Activated T-helper 17 cell treated with anti-CD3 and anti-CD28 coated beads, Interleukin-2, amount 50 U/mL, for 72 hours (primary cell): ENCODE results near the gene PKP4. TPM values are rescaled to one million over a fixed set of nuclear protein-coding genes. Genes with fewer than 3 reads are reported as not detected.

Source experiments
- ATAC-seq: fragments of 150-1000 bp; cut with Tn5 transposase; replicated peaks from 2 replicates; pipeline ENCODE4 v1.10.0; 2021; ENCODE audit warnings: mild to moderate bottlenecking, moderate library complexity
- H3K27ac Mint-ChIP-seq: one replicate; pipeline ENCODE4 v1.8.0; 2022; ENCODE audit warnings: mixed read lengths
- H3K27me3 Mint-ChIP-seq: one replicate; pipeline ENCODE4 v1.8.0; 2022; ENCODE audit warnings: mixed read lengths
- H3K36me3 Mint-ChIP-seq: one replicate; pipeline ENCODE4 v1.8.0; 2022; ENCODE audit warnings: low read depth, mild to moderate bottlenecking, mixed read lengths
- H3K4me1 Mint-ChIP-seq: one replicate; pipeline ENCODE4 v1.8.0; 2022; ENCODE audit warnings: mixed read lengths
- H3K4me3 Mint-ChIP-seq: one replicate; pipeline ENCODE4 v1.8.0; 2022; ENCODE audit warnings: mild to moderate bottlenecking, mixed read lengths
- H3K9me3 Mint-ChIP-seq: one replicate; pipeline ENCODE4 v1.8.0; 2022; ENCODE audit warnings: mixed read lengths
- total RNA-seq, 2 donors: library from RNA; stranded (reverse); gene quantifications; one replicate each; pipeline ENCODE4 v1.2.3, GENCODE V29; 2022

Gene PKP4
- total RNA-seq, 2 donors from 2014 or later, result 24.0 to 35.0 TPM

DNA sequence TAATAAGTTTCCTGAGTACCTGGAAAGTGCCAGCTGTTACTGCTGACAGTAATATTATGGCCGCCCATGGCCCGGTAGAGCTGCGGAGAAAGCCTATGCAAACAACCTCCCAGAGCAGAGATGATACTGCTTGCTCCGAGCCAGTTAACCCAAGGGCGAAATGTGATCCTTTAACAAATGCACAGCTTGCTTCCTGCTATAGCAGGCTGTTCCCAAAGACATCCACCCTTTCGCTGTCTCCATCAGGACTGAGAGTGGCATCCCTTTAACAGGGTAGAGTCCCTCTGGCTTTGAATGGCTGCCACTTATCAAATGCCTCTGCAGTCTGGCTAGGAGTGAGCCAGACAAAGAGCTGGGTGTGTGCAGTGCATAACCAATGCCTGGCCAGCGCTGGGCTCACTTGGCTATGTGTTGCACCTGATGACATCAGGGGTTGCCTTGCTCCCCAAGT is 268.7 kb downstream of the PKP4 start:
- no peak for ATAC-seq
- Mint-ChIP-seq H3K27me3 (peaks cover 10% of the 10 kb centered on the region), H3K27ac (no peak overlapping the region), H3K4me1 (no peaks in the 10 kb centered on the region), H3K9me3 (no peaks in the 10 kb centered on the region), H3K4me3 (no peak overlapping the region), H3K36me3 (no peaks in the 10 kb centered on the region)

DNA sequence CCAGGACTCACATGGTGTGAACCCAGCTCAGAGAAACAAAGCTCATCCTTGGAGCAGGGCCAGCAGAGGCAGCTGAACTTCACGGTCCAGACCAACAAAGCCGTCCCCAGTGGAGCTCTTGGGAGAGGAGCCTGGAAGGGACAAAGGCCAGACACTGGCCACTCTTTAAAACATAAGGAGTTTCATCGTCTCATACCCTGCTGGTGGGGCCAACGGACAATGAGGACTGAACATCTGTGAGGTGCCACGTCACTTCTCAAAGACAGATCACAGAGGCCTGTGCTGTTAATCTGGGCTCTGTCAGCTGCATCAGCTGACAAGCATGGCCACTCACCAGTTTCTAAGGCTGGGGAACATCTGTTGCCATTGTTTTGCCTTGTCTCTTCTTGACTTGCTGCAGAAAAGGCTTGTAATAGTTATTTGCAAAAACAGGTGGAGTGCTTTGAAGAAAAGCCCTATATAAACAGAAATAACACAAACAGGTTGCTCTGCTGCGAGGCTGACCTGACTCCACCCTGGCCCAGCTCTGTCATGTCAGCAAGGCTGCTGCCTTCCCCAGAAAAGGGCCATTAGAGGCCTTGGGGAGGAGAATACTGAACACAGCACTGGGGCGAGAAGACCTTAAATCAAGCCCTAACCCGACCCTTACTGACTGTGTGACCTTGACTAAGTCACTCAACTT is 270.3 kb downstream of the PKP4 start:
- no peaks in the 10 kb centered on the region for H3K36me3 Mint-ChIP-seq
- no peaks in the 10 kb centered on the region for H3K9me3 Mint-ChIP-seq
- H3K27ac Mint-ChIP-seq, result no peak overlapping the region
- no peak for ATAC-seq
- peaks cover 7% of the 10 kb centered on the region for H3K27me3 Mint-ChIP-seq
- no peak overlapping the region for H3K4me3 Mint-ChIP-seq
- no peaks in the 10 kb centered on the region for H3K4me1 Mint-ChIP-seq

DNA sequence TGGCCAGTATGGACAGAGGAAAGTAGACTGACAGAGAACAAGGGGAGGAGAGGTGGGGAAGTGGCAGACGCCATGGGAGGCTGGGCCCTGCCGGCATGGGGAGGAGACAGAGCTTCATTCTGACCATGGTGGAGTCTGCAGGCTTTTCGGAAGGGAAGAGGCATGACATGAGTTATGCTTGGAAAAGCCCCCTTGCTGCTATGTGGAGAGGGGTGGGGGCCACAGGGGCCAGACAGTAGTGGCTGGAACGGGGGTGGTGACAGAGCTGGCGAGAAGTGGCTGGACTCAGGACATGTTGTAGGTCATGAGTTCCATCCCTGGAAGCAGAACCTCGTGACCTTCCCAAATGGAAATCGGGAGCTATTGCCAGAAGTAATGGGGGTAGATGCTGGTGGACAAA is 271.7 kb downstream of the PKP4 start:
- H3K27me3 Mint-ChIP-seq, result peaks cover 7% of the 10 kb centered on the region
- no peaks in the 10 kb centered on the region for H3K4me1 Mint-ChIP-seq
- no peak overlapping the region for H3K27ac Mint-ChIP-seq
- ATAC-seq, result no peak
- no peaks in the 10 kb centered on the region for H3K9me3 Mint-ChIP-seq
- no peaks in the 10 kb centered on the region for H3K36me3 Mint-ChIP-seq
- H3K4me3 Mint-ChIP-seq, result no peak overlapping the region

DNA sequence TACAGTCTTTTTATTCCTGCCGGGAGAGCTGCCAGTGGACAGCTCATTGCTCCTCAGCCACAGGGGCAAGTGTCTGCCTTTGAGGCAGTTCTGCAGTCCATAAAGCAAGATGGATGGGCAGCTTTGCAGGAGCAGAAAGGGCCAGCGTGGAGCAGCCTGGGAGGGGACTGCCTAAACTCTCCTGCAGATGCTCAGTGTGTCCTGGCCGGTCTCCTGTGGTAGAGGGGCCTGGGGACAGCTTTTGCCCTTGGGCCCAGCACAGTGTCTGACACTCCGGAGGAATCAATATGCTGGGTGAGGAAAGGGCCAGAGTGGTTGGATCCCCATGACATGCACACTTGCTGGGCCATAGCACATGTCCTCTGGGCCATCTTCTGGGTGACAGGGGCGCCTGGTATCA is 272.7 kb downstream of the PKP4 start:
- Mint-ChIP-seq H3K4me1 (no peaks in the 10 kb centered on the region), H3K4me3 (no peak overlapping the region), H3K27me3 (peaks cover 4% of the 10 kb centered on the region), H3K27ac (no peak overlapping the region), H3K9me3 (no peaks in the 10 kb centered on the region), H3K36me3 (no peaks in the 10 kb centered on the region)
- ATAC-seq, result no peak

DNA sequence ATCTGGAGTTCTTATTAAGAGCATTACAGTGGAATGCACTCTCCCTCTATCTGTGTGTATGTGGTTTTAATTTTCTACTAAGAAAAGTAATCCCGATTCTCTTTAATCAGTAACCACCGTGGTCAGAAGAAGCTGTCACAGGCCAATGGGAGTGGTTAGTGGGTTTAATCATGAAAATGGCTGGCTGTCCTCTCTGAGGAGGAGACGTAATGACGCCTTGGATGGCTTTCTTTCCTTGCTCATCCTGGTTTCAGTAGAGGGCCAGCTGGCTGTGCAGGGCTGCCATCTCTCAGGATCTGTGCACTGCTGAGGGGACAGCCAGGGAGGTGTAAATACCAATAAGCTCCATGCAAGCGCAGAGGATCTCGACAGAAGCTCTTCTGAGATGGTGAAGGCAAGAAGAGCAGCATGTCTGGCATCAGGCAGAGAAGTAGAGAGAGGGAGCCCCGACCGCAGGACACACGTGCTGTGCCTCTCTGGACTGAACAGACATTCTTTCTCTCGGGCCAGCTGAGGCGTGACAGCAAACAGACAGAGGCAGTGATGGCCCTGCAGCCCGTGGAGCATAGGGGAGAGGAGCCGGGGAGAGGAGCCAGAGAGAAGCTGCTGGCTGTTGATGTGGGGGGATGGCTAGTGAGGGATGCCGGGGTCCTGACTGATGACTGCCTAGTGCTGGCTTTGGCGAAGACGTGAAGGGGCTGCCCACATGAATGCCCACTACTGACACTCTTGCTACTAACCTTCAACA is 273.3 kb downstream of the PKP4 start:
- H3K9me3 Mint-ChIP-seq, result no peaks in the 10 kb centered on the region
- H3K27me3 Mint-ChIP-seq, result peaks cover 4% of the 10 kb centered on the region
- H3K36me3 Mint-ChIP-seq, result no peaks in the 10 kb centered on the region
- no peak overlapping the region for H3K4me3 Mint-ChIP-seq
- peak; percentile 17 for ATAC-seq
- H3K27ac Mint-ChIP-seq, result peak overlapping the region; percentile 52
- no peaks in the 10 kb centered on the region for H3K4me1 Mint-ChIP-seq

DNA sequence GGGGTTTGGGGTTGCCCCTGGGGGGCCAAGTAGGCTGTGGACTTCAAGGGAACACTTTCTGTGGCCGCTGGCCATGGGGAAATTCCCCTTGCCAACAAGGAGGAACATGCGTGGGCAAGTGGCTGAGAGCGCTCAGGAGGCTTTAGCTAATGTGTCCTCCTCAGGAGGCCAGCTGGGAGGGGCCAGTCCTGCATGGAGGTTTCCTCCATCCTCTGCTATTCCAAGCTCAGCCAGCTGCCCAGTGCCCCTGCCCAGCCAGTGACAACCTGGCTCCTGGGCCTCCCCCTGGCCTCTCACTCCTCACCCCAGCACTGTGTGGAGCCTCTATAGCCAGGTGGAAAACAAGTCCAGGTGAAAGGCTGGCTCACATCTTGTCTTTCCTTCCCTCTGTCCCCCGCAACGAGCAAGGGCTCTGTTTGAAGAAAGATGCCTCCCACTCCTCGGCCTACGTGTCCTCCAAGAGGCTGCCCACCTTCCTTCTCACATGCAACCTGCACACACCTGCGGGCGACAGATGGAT is 273.9 kb downstream of the PKP4 start:
- Mint-ChIP-seq H3K27me3 (peaks cover 4% of the 10 kb centered on the region), H3K36me3 (no peaks in the 10 kb centered on the region), H3K4me3 (no peak overlapping the region), H3K9me3 (no peaks in the 10 kb centered on the region), H3K27ac (no peak overlapping the region), H3K4me1 (no peaks in the 10 kb centered on the region)
- ATAC-seq, result no peak

DNA sequence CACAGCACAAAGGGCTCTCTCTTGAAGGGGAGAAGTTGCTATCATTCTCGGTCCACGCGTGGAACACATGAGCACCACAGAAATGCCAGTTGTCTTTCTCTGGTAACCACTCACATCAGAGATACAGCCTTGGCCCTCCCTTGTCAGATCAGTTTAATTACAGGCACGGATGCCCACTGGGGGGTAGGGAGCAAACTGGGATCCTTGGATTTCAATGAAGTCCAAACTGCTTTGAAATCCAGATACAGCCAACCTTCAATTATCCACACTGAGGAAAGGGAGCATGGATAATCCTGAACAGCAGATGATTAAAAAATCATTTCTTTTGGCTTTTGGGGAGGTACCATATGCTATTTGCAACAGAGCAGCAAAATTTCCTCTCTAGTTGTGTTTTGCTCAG is 274.6 kb downstream of the PKP4 start:
- Mint-ChIP-seq H3K27ac (no peak overlapping the region), H3K36me3 (no peaks in the 10 kb centered on the region), H3K4me1 (no peaks in the 10 kb centered on the region), H3K9me3 (no peaks in the 10 kb centered on the region), H3K4me3 (no peak overlapping the region), H3K27me3 (peaks cover 4% of the 10 kb centered on the region)
- no peak for ATAC-seq

Other genes with a start within 250 kb of the PKP4 start
- under 1 TPM; 0.82 to 0.93 TPM for gene CCDC148, start 199 bp upstream of the PKP4 start, total RNA-seq